GM19351 (cell line): ENCODE measurements around the gene UBE2E1.

Experiments
- ATAC-seq: cut with Tn5 transposase; IDR thresholded peaks from one replicate; pipeline ENCODE4 v1.9.1; 2021; ENCODE audit warnings: mild to moderate bottlenecking, moderate library complexity; ENCODE audit not compliant: unreplicated experiment

UBE2E1 gene

DNA sequence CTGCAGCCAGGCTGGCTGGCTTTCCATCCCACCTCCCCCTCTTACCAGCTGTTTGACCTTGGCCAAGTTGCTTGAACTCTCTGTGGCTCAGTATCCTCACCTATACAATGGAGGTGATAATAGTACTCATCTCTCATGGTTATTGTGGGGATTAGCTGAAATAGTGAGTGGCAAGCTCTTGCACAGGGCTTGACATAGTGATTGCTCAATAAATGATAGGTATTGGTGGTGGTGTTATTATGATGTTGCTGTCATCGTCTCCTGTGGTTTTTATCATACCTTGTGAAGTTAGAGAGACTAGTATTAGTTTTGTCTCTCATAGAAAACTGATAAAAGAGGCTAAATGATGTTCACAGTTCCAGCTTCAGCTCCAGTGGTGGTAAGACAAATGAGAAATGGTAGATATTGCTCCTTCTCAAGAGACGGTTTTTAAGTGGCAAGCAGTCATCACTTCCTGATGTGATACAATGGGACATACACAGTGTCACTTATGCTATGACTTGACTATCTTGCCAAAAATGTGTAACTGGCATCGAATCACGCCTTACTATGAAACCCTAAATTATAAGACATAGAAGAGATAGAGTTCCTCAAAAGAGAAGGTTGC lies 12.1 kb upstream of the UBE2E1 start:
- ATAC-seq: no peak

GRCh38 chr3:23795096-23795495 lies 10.7 kb upstream of the UBE2E1 start:
- no peak for ATAC-seq

DNA sequence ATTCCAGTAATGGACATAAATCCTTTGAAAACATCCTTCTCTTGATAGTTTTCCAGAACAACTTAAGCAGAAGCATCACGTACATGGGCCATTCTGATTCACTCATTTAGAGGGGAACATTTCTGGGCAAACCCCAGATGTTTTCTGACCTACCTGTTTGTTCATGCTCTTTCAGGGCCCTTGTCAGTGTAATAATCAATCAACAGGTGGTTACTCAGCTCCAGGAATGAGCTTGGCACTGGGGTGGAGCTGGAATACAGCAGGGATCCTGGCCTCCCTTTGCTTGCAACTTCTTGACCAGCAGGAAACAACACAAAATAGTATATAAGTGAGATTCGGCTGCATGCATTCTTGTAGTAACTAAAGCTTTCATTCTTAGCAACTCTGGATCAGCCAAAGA lies 9.2 kb upstream of the UBE2E1 start:
- no peak for ATAC-seq

DNA sequence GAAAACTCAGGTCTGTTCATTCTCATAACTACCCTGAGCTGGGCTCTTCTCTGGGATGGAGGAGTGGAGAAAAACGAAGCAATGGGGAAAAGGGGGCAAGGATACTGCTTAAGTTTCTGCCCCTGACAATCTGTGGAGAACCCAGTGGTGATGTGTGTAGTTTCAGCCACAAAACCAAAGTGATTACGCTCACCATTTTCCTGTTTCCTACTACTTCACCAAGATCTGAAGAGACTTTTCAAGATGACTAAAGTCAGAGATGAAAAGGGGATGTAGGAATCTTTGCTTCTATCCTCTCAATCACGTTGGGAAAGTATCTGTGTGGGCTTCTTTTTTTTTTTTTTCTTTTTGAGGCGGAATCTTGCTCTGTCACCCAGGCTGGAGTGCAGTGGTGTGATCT lies 8.3 kb upstream of the UBE2E1 start:
- ATAC-seq: peak; percentile 90

GRCh38 chr3:23798456-23798855 lies 7.3 kb upstream of the UBE2E1 start:
- no peak for ATAC-seq

DNA sequence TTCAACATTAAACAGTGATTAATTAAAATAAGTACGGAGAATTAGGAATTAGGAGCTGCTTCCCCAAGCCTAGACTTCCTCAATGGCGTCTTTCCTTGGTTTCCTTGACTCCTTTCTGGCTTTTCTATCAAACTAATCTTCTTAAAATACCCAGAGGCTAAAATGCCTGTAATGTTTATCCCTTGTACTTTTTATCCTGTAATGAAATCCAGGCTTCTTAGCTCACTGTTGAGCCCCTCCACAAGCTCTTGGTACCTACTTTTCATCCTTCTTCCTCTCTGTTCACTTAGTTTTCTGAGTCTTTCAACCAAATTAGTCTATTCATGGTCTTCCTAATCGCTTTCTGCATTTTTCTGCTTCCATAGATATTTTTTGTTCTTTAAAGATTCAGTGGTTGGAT lies 6.9 kb upstream of the UBE2E1 start:
- no peak for ATAC-seq

- ATAC-seq: no peak
Observed at GRCh38 chr3:23800731-23801130, 5.0 kb upstream of the UBE2E1 start.

- ATAC-seq: no peak
Observed at GRCh38 chr3:23804441-23805209, 1.1 kb upstream of the UBE2E1 start.

DNA sequence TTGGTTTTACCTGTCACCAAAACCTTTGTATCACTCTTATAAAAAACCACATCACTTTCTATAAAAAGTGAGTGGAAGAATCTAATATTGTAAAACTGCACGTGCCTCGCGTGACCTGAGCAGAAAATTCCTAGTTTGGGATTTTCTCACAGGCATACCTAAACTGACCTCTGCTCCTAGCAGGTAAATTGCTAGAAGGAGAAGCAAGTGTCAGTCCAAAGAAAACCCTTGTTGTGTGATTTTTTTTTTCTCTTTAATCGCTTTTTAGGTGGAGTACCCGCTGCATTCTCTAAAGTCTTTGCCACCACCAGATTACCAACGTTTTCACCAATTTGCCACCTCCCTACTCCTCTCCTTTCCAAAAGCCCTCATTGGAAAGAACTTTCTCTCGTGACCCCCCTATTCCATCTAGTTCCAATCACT lies 534 bp upstream of the UBE2E1 start:
- ATAC-seq: no peak

- peak; percentile 6 for ATAC-seq
Observed at GRCh38 chr3:23806534-23807423, 1.0 kb downstream of the UBE2E1 start.

DNA sequence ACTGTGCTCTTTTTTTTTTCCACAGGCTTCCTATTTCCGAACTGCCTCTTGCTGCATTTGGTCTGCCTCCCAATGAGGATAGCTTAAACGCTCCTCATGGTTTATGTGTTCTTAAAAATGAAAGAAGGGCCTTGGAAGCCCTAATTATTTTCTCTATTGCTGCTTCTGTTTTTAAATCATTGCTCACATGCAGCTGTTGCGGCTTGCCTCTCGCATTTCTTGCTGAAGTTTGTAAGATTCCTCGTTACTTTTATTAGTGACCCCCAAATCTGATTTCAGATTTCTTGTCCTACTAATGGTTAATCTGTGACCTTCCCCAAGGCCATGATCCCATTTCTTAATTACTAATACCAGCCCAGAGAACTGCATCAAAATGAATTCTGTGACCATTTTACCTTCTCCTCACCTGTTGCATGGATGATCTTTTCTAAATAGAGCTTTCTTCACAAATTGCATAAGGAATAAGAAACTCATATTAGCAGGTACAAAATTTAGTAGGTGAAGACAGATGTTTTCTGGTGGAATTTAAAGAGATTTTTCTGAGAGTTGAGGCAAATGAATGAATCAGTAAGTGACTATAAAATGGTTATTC lies 1.8 kb downstream of the UBE2E1 start:
- no peak for ATAC-seq

- no peak for ATAC-seq
Observed at GRCh38 chr3:23808525-23808924, 2.8 kb downstream of the UBE2E1 start.

- no peak for ATAC-seq
Observed at GRCh38 chr3:23809294-23809693, 3.5 kb downstream of the UBE2E1 start.

DNA sequence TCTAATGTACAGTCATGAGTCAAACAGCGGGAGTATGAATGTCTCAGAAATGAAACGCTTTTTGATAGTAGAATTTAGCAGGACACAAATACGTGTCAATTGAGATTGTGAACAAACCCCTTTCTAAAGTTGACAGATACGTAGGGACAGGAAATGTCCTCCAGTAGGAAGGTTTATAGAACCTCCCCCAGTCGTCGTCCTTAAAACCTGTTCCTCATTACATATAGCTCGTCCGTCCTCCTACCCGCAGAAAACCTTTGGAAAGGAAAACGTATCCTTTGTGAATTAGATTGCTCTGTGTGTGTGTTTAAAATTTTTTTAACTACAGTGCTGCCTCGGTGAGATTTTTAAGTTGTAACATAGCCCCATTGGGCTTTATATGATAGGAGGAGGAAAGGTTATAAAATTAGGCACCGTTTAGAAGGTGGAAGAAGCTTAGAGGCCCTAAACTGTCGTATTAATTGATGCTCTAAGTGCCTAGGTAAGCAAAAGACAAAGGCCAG lies 4.1 kb downstream of the UBE2E1 start:
- ATAC-seq: no peak

DNA sequence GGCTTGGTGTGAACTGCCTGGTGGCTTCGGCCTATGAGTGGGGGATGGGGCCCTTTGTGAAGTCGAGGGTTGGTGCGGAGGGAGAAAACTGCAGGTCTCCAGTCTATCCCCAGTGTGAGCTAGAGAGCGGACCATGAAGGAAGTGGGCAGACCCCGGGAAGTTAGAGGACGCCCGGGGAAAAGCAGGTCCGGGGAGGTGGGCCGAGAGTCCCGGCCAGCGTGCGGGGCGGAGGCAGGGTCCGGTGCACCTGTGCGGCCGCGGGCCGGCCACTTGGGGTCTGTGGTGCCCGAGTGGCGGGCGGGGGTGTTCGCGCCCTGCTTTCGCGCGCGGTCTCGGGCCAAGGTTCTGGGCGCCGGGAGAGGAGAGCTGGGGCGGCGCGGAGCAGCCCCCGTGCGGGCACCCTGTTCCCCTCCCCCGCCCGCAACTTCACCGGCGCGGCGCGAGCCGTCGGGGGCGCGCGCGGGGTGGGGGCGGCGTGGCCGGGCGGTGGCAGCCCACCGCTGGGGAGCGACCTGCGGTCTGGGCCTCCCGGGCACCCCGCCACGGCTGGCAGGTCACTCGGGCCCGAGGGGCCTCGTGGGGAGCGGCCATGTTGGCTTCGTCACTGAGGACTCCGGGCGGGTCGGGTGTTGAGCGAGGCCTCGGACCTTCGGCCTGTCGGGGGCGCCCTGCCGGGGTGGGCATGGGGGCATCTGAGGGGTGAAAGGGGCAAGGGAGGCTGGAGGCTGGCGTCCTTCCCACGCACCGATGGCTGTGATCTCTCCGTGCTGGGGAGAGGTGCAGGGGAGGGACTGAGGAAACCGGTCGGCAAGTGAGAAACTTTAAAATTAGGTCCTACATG lies 4.8 kb downstream of the UBE2E1 start:
- ATAC-seq: peak; percentile 28

- ATAC-seq: no peak
Observed at GRCh38 chr3:23811185-23811527, 5.4 kb downstream of the UBE2E1 start.

GRCh38 chr3:23811919-23812318 lies 6.2 kb downstream of the UBE2E1 start:
- peak; percentile 65 for ATAC-seq

DNA sequence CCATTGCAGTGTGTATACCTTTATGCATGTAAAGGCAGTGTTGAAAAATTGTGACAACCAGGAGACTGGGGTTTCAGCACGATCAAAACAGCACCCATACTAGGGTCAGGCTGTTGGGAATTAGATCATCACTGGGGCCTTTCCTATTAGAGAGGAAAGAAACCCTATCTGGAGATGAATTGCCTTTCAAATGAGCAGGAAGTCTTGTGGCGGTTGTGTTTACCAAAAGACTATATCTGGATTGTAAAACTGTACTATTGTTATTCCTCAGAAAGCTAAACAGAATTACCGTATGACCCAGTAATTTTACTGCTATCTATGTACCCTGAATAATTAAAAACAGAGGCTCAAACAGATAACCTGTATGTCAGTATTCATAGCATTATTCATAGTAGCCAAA lies 10.1 kb downstream of the UBE2E1 start:
- ATAC-seq: no peak

DNA sequence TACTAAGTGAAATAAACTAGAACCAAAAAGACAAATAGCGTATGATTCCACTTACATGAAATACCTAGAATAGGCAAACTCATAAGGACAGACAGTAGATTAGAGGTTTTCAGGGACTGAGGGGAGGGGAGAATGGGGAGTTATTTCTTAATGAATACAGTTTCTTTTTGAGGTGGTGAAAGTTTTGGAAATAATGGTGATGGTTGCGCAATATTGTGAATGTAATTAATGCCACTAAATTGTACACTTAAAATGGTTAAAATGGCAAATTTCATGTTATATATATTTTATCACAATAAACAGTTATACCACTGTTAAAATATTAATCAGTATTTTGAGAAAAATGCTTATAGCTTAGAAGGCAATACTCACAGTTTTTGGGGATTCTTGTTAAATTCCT lies 11.0 kb downstream of the UBE2E1 start:
- ATAC-seq: no peak

DNA sequence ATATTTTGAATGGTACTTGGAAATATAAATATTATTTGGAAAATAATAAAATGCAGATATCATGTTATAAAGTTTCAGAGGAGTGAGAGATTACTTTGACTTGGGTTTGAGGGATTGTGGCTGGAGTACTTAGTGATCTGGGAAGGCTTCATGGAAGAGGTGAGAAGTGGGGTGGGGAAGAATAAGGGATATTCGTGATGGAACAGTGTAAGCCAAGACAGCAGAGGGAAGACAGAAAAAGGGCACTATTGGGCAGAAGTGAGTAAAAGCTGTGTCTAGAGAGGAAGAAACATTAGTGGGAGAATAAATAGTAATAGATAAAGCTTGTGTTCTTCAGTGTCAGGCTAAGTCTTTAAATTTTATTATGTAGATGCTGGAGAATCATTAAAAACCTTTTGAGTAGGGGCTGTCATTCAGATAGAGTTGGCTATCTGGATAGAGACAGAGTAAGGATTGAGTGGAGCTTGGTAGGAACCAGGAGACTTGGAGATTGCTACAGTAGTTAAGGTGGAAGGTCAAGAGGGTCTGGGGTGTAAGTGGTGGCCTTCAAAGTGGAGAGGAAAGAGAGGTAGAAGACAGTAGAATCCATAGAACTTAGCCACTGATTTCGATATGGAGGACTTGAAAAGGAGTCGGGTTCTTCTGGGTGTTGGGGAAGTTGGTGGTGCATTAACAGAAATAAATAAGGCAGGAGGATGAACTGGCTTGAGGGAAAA lies 11.9 kb downstream of the UBE2E1 start:
- ATAC-seq: no peak
